Sigmoid colon (tissue), 4 donors: ENCODE data around the gene KCNH1.

Experiments
- POLR2A ChIP-seq, 2 donors: fragments of 450-650 bp; IDR thresholded peaks; one replicate each; pipeline ENCODE4 v1.6.1; 2016; ENCODE audit warnings: antibody characterized with exemption in 2 of 2, mild to moderate bottlenecking in 2 of 2, moderate library complexity in 2 of 2
- POLR2AphosphoS5 ChIP-seq, 4 donors: sonication (generic); formaldehyde crosslinking; IDR thresholded peaks; one replicate each; pipeline ENCODE4 v1.6.1; 2017; ENCODE audit warnings: antibody characterized with exemption in 4 of 4
- TF ChIP-seq, protein P1 (sequence below), 4 experiments: fragments of 450-650 bp in 3 of 4; fragments of 200-600 bp in 1 of 4; IDR thresholded peaks; one replicate each; pipeline ENCODE4 v1.5.1; 2016 to 2019; ENCODE audit warnings: antibody characterized with exemption in 4 of 4, mild to moderate bottlenecking in 3 of 4, moderate library complexity in 2 of 4

DNA sequence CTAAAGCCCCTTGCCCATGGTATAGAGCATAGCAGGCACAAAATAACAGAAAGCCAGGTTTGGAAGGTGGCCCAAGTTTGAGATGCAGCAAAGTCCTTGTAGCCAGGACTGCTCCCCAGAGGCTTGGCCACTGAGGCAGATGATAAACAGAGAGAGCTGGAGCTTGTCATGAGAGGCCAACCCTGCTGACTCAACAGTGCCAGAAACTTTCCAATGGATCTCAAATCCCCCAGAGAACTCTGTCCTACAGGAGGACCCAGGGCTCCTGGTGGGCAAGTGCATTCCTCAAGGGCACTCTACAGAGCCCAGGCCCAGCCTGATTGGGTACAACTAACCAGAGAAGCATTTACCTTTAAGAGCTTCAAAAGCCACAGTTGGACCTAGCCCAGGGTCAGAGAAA, 280.7 kb downstream of the KCNH1 start:
- TF ChIP-seq, protein P1, sequence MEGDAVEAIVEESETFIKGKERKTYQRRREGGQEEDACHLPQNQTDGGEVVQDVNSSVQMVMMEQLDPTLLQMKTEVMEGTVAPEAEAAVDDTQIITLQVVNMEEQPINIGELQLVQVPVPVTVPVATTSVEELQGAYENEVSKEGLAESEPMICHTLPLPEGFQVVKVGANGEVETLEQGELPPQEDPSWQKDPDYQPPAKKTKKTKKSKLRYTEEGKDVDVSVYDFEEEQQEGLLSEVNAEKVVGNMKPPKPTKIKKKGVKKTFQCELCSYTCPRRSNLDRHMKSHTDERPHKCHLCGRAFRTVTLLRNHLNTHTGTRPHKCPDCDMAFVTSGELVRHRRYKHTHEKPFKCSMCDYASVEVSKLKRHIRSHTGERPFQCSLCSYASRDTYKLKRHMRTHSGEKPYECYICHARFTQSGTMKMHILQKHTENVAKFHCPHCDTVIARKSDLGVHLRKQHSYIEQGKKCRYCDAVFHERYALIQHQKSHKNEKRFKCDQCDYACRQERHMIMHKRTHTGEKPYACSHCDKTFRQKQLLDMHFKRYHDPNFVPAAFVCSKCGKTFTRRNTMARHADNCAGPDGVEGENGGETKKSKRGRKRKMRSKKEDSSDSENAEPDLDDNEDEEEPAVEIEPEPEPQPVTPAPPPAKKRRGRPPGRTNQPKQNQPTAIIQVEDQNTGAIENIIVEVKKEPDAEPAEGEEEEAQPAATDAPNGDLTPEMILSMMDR (IDR thresholded peaks at IDR 0.05): no peak
- TF ChIP-seq POLR2A (IDR thresholded peaks at IDR 0.05) (no peak), POLR2AphosphoS5 (IDR thresholded peaks at IDR 0.05) (no peak)
